ENCODE measurements around the gene SIRPD. TPM values are rescaled to one million over a fixed set of nuclear protein-coding genes. Genes with fewer than 3 reads are reported as not detected.

SIRPD gene
- total RNA-seq, 1 donor = 0.42 TPM

DNA sequence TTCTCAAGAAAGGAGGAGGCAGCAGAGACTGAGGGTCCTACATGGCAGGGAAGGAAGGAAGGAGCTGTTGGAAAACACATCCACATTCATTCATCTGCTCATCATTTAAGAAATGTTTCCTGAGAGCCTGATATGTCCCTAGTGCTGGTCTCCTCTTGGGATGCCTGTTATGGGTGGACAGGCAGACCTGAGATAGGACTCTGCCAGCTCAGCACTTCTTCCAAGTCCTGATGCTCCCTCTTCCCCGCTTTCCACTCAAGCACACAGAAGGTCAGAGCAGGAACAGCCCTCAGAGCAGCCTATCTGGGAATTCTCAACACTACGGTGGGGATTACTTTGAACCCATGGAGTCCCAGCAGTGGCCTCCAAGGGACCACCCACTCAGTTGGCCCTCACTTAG is 8.0 kb upstream of the SIRPD start:
- Histone ChIP-seq H3K27me3 (ENCODE audit: insufficient read depth, low read length) (no peaks in the 10 kb centered on the region), H3K4me1 (ENCODE audit: insufficient read depth, low read length) (peaks cover 64% of the 10 kb centered on the region), H3K4me3 (ENCODE audit: low read length) (no peak overlapping the region), H3K9me3 (ENCODE audit: low read depth, low read length) (no peaks in the 10 kb centered on the region)

DNA sequence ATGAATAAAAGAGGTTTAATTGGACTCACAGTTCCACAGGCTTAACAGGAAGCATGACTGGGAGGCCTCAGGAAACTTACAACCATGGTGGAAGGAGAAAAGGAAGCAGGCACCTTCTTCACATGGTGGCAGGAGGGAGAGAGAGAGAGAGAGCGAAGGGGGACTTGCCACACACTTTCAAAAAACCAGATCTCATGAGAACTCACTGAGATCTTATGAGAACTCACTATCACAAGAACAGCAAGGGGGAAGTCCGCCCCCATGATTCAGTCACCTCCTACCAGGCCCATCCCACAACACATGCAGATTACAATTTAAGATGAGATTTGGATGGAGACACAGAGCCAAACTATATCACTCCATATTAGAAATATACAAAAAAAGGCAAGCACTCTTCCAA is 6.1 kb upstream of the SIRPD start:
- peaks cover 46% of the 10 kb centered on the region for H3K4me1 ChIP-seq (ENCODE audit: insufficient read depth, low read length)
- no peaks in the 10 kb centered on the region for H3K9me3 ChIP-seq (ENCODE audit: low read depth, low read length)
- no peak overlapping the region for H3K4me3 ChIP-seq (ENCODE audit: low read length)
- H3K27me3 ChIP-seq (ENCODE audit: insufficient read depth, low read length) = no peaks in the 10 kb centered on the region

DNA sequence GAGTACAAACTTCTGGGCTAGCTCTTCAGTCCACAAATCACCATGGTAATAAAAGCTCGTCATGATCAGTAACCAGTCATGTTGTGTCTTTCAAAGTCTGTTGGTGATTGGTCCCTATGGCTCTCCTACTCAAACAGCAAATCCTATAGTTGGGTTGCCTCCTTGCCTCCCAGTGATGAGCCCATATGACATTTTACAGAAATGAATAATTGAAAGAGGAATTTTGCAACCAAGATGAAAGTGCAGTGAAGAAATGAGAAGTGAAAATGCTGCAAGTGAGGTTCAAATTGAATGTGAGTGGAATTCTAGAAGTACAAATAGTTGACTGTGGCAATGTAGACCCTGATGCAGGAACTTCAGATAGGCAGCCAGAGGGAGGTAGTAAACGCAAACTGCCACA is 5.1 kb upstream of the SIRPD start:
- Histone ChIP-seq H3K27me3 (ENCODE audit: insufficient read depth, low read length) (no peaks in the 10 kb centered on the region), H3K4me1 (ENCODE audit: insufficient read depth, low read length) (peaks cover 36% of the 10 kb centered on the region), H3K4me3 (ENCODE audit: low read length) (no peak overlapping the region), H3K9me3 (ENCODE audit: low read depth, low read length) (no peaks in the 10 kb centered on the region)

DNA sequence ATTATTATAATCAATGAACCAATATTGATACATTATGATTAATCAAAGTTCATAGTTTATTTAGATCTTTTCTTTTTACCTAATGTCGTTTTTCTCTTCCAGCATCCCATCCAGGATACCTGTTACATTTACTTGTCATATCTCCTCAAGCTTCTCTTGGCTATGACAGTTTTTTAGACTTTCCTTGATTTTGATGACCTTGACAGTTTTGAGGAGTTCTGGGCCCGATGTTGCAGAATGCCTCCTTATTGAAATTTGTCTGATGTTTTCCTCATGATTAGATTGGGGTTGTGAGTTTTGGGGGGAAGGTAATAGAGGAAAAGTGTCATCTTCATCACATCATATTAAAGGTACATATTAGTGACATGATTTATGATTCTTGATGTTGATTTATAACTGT is 3.8 kb upstream of the SIRPD start:
- no peaks in the 10 kb centered on the region for H3K27me3 ChIP-seq (ENCODE audit: insufficient read depth, low read length)

DNA sequence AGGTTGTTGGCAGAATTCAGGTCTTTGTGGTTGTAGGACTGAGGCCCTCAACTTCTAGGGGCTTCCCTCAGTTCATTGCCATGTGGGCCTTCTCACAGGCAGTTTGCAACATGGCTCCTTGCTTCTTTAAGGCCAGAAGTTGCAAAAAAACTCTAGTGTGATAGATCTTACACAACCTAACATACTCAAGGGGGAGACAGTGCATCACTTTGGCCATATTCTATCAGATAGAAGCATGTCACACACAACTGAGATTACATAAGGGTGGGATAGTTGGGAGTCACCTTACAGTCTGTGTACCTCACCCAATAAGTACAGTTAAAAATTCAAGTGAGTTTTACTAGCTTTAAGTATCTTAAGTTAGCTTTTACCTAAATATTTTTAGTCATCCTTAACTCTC is 1.6 kb downstream of the SIRPD start:
- Histone ChIP-seq H3K4me1 (ENCODE audit: insufficient read depth, low read length) (no peaks in the 10 kb centered on the region), H3K9me3 (ENCODE audit: low read depth, low read length) (peaks cover 8% of the 10 kb centered on the region), H3K4me3 (ENCODE audit: low read length) (no peak overlapping the region), H3K27me3 (ENCODE audit: insufficient read depth, low read length) (no peaks in the 10 kb centered on the region)

More for the DNA sequence above, 3.8 kb upstream of the SIRPD start:
- no peaks in the 10 kb centered on the region for H3K9me3 ChIP-seq (ENCODE audit: low read depth, low read length)
- no peak overlapping the region for H3K4me3 ChIP-seq (ENCODE audit: low read length)
- H3K4me1 ChIP-seq (ENCODE audit: insufficient read depth, low read length) = peaks cover 30% of the 10 kb centered on the region

GRCh38 chr20:1539816-1540419 is 17.6 kb downstream of the SIRPD start:
- H3K4me1 ChIP-seq (ENCODE audit: insufficient read depth, low read length) = peaks cover 40% of the 10 kb centered on the region
- H3K9me3 ChIP-seq (ENCODE audit: low read depth, low read length) = no peaks in the 10 kb centered on the region
- no peak overlapping the region for H3K4me3 ChIP-seq (ENCODE audit: low read length)
- H3K27me3 ChIP-seq (ENCODE audit: insufficient read depth, low read length) = no peaks in the 10 kb centered on the region

GRCh38 chr20:1538655-1539054 is 18.9 kb downstream of the SIRPD start:
- Histone ChIP-seq H3K4me1 (ENCODE audit: insufficient read depth, low read length) (peaks cover 51% of the 10 kb centered on the region), H3K9me3 (ENCODE audit: low read depth, low read length) (no peaks in the 10 kb centered on the region), H3K27me3 (ENCODE audit: insufficient read depth, low read length) (no peaks in the 10 kb centered on the region), H3K4me3 (ENCODE audit: low read length) (no peak overlapping the region)

DNA sequence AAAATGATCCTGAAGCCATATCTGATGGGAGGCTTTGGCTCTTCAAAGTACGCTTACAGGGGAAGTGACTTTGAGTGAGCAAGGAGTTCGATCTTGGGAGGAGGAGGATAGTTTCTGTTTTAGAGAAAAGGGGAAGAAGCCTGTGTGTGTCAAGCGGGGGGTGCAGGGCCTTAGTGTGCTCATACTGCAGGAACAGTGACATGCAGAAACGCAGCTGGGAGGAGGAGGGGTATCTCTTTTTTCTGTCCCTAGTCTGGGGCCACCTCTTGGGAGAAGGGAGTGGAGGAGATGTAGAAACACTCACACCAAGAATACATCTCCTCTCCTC is 19.8 kb downstream of the SIRPD start:
- H3K4me1 ChIP-seq (ENCODE audit: insufficient read depth, low read length) = peaks cover 59% of the 10 kb centered on the region
- no peaks in the 10 kb centered on the region for H3K27me3 ChIP-seq (ENCODE audit: insufficient read depth, low read length)
- no peak overlapping the region for H3K4me3 ChIP-seq (ENCODE audit: low read length)
- no peaks in the 10 kb centered on the region for H3K9me3 ChIP-seq (ENCODE audit: low read depth, low read length)

DNA sequence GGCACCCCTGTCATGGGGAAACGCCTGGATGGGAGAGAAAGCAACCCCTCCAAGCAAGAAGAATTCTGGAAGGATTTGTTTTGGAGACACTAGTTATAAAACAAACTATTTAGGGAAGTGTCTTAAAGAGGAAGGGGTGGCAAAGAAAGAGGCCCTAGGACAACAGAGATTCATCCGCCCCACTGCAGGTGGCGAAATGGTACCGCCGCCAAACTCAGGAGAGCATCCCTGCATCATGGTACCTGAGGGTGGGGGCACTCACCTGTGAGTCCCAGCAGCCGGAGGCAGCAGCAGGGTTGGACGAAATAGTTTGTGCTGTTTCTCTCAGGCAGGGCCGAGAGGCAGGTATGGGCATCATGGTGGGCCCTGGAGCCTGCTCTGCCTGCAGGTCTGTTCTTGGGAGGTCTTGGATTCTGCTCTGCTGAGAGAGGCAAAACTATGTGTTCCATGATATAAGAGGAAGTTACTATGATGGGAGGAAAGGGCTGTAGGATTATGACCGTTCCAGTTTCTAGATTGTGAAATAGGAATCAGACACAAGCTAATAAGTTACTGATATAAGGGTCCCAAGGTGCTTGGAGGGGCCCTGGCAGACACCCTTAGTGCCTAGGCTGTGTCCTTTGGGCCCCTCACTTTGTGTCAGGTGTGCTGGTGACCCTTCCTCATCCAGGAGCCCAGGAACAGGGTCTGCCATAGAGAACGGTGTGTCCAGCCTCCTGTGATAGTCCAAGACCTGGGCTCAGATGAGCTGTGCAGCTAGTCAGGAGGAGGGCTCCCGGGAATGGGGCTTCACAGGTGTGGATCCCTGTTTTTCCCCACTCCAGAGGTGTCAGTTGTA is 20.4 kb downstream of the SIRPD start:
- no peak overlapping the region for H3K4me3 ChIP-seq (ENCODE audit: low read length)
- peaks cover 59% of the 10 kb centered on the region for H3K4me1 ChIP-seq (ENCODE audit: insufficient read depth, low read length)
- H3K27me3 ChIP-seq (ENCODE audit: insufficient read depth, low read length) = no peaks in the 10 kb centered on the region
- H3K9me3 ChIP-seq (ENCODE audit: low read depth, low read length) = no peaks in the 10 kb centered on the region

- no peaks in the 10 kb centered on the region for H3K27me3 ChIP-seq (ENCODE audit: insufficient read depth, low read length)
- H3K4me3 ChIP-seq (ENCODE audit: low read length) = no peak overlapping the region
- H3K9me3 ChIP-seq (ENCODE audit: low read depth, low read length) = no peaks in the 10 kb centered on the region
- peaks cover 59% of the 10 kb centered on the region for H3K4me1 ChIP-seq (ENCODE audit: insufficient read depth, low read length)
These were observed 21.9 kb downstream of the SIRPD start for GRCh38 chr20:1535420-1536175.

DNA sequence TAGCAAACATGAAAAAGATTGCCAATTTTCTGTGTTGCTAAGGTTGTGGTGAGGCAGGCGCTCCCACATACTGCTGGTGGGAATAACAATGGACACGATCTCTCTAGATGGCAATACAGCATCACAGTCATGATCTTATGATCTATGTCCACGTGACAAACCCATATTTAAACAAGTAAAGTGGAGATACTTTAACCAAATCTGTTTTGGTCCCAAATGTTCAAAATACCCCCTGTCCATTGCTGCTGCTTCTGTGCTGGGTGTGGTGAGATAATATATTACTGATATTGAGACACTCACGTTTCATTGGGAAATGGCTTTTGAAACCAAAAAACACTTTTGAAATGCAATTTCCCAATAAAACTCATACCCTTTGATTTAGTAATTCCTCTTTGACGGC is 23.0 kb downstream of the SIRPD start:
- Histone ChIP-seq H3K4me3 (ENCODE audit: low read length) (no peak overlapping the region), H3K9me3 (ENCODE audit: low read depth, low read length) (no peaks in the 10 kb centered on the region), H3K27me3 (ENCODE audit: insufficient read depth, low read length) (no peaks in the 10 kb centered on the region), H3K4me1 (ENCODE audit: insufficient read depth, low read length) (peaks cover 59% of the 10 kb centered on the region)

DNA sequence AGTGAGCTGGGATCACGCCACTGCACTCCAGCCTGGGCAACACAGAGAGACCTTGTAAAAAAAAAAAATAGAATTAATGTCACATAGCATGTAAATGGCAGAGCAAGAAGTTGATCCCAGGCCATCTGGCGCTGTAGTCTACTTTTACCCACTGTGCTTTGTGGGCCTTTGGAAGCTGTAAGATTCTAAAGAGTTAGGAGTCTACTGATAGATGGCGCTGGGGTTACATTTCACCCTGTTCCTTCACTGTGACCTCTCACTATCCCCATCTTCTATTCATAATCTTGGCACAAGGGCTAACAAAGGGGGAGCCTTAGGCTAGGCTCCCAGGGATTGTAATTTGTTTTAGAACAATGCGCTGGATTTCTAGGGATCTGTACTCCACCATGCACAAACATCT is 24.4 kb downstream of the SIRPD start:
- Histone ChIP-seq H3K4me1 (ENCODE audit: insufficient read depth, low read length) (peaks cover 50% of the 10 kb centered on the region), H3K9me3 (ENCODE audit: low read depth, low read length) (no peaks in the 10 kb centered on the region), H3K27me3 (ENCODE audit: insufficient read depth, low read length) (no peaks in the 10 kb centered on the region), H3K4me3 (ENCODE audit: low read length) (no peak overlapping the region)

- peaks cover 22% of the 10 kb centered on the region for H3K4me1 ChIP-seq (ENCODE audit: insufficient read depth, low read length)
- no peaks in the 10 kb centered on the region for H3K9me3 ChIP-seq (ENCODE audit: low read depth, low read length)
- no peaks in the 10 kb centered on the region for H3K27me3 ChIP-seq (ENCODE audit: insufficient read depth, low read length)
- no peak overlapping the region for H3K4me3 ChIP-seq (ENCODE audit: low read length)
These were observed 28.7 kb downstream of the SIRPD start for GRCh38 chr20:1528811-1529210.

DNA sequence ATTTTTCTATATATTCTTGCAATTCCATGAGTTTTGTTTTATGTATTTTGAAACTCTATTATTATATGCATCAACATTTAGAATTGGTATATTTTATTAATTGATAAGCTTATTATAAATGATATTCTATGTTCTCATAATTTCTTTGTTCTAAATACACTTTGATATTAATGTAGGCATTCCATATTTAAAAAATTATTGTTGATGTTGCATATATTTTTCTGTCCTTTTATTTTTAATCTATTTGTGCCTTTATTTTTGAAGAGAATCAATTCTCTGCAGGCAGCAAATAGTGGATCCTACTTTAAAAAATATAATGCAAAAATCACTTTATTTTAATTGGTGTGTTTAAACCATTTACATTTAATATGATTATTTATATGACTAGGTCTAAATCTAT is 29.6 kb downstream of the SIRPD start:
- peaks cover 13% of the 10 kb centered on the region for H3K4me1 ChIP-seq (ENCODE audit: insufficient read depth, low read length)

DNA sequence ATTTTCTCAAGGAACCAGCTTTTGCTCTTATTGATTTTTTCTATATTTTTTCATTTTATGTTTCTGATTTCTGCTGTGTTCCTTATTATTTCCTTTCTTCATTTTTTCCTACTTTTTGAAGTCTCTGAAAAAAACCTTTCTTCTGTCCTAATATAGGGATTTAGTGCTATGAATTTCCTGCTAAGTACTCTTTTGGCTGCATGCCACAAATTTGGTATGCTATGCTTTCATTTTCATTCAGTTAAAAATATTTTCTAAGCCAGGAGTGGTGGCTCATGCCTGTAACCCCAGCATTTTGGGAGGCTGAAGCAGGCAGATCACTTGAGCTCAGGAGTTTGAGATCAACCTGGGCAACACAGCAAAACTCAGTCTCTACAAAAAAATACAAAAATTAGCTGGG is 30.6 kb downstream of the SIRPD start:
- H3K4me1 ChIP-seq (ENCODE audit: insufficient read depth, low read length) = peaks cover 12% of the 10 kb centered on the region
- H3K9me3 ChIP-seq (ENCODE audit: low read depth, low read length) = no peaks in the 10 kb centered on the region
- H3K27me3 ChIP-seq (ENCODE audit: insufficient read depth, low read length) = no peaks in the 10 kb centered on the region
- H3K4me3 ChIP-seq (ENCODE audit: low read length) = no peak overlapping the region

More for the DNA sequence above, 29.6 kb downstream of the SIRPD start:
- no peak overlapping the region for H3K4me3 ChIP-seq (ENCODE audit: low read length)
- H3K27me3 ChIP-seq (ENCODE audit: insufficient read depth, low read length) = no peaks in the 10 kb centered on the region
- H3K9me3 ChIP-seq (ENCODE audit: low read depth, low read length) = no peaks in the 10 kb centered on the region

All from mononuclear cell (primary cell).